Small intestine (tissue), 7 donors: ENCODE data around the gene MSX1. TPM values are rescaled to one million over a fixed set of nuclear protein-coding genes. Genes with fewer than 3 reads are reported as not detected.

ENCODE experiments used
- DNase-seq, 2 donors: peaks; one replicate each; pipeline versions ENCODE4 v3.0.0 to v3.0.0-alpha.2; 2013
- FAIRE-seq: peaks from 2 replicates; lab custom pipeline; 2012; peaks lifted over from hg19 to GRCh38; lab: Jason Lieb, UNC
- H3K27ac ChIP-seq, 3 donors: one replicate each; pipeline ENCODE4 v1.5.1; 2013; ENCODE audit warnings: low read length in 2 of 3, mild to moderate bottlenecking in 2 of 3, control low read depth in 1 of 3, inconsistent platforms in 1 of 3, low read depth in 1 of 3, moderate library complexity in 1 of 3
- H3K27me3 ChIP-seq, 3 donors: one replicate each; pipeline ENCODE4 v1.6.1; 2013; ENCODE audit warnings: low read length in 3 of 3, inconsistent platforms in 1 of 3; ENCODE audit not compliant: control insufficient read depth in 3 of 3, insufficient read depth in 3 of 3
- H3K36me3 ChIP-seq, 3 donors: one replicate each; pipeline ENCODE4 v1.6.1; 2013; ENCODE audit warnings: low read length in 3 of 3, inconsistent platforms in 1 of 3, low read depth in 1 of 3, mild to moderate bottlenecking in 1 of 3, moderate library complexity in 1 of 3; ENCODE audit not compliant: control insufficient read depth in 3 of 3, insufficient read depth in 2 of 3
- H3K4me1 ChIP-seq, 3 donors: one replicate each; pipeline ENCODE4 v1.6.1; 2013; ENCODE audit warnings: low read length in 2 of 3, inconsistent platforms in 1 of 3, low read depth in 1 of 3, mild to moderate bottlenecking in 1 of 3, moderate library complexity in 1 of 3; ENCODE audit not compliant: control insufficient read depth in 3 of 3, insufficient read depth in 2 of 3
- H3K4me3 ChIP-seq, 3 donors: one replicate each; pipeline ENCODE4 v1.5.1; 2013; ENCODE audit warnings: low read length in 3 of 3, control low read depth in 1 of 3, inconsistent platforms in 1 of 3, low read depth in 1 of 3, mild to moderate bottlenecking in 1 of 3, moderate library complexity in 1 of 3
- H3K9me3 ChIP-seq, 2 donors: one replicate each; pipeline ENCODE4 v1.6.1; 2013; ENCODE audit warnings: low read depth in 1 of 2, low read length in 1 of 2; ENCODE audit not compliant: control insufficient read depth in 2 of 2, insufficient read depth in 1 of 2
- WGBS, 3 donors: extraction: QIAGEN DNeasy Blood & Tissue Kit; methylation state at CpG; one replicate each; pipeline ENCODE4 v1.1.7; 2013; 5-methylcytosine and 5-hydroxymethylcytosine counted together
- polyA plus RNA-seq, 4 donors: library from polyadenylated mRNA; stranded (reverse) in 3 of 4; unstranded in 1 of 4; fragments of 200-250 nt in 3 of 4; fragments of 120-200 nt in 1 of 4; gene quantifications; one replicate each; pipeline versions ENCODE4 v1.2.1 to v1.2.3, GENCODE V29; 2013
- donor health status: healthy with polysubstance abuse.
- donor health status: control.
- donor health status: control.
- donor health status: Bipolar disorder and iron deficiency.
- donor health status: healthy.

Gene MSX1
- polyA plus RNA-seq, 4 donors: 0.67 to 4.3 TPM; not detected in 2

DNA sequence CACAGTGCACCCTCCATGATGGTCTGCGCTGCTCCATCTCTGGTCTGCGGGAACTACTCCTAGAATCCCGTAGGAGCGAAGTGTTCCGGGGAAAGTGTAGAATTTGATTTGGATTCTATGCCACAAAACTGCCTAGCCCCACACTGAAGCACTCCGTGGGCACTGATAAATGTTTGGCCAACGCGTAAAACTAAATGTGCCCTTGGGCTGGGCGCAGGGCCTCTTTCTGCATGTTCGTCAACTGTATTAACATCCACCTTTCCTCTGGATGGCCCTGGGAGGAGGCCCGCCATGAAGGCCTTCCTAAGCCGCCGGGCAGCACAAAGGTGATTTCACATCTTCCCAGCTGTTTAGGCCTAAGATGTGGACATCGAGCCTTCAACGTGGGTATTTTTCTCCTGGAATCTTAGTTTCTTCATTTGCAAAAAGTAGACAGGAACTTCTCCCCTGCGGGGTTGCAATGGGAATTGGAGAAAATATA lies 2.6 kb downstream of the MSX1 start:
- FAIRE-seq (no peak), DNase-seq (no peak)
- Histone ChIP-seq H3K27me3 (peaks cover 23 to 91% (median 72%) of the 10 kb centered on the region in 3 donors), H3K27ac (no peak overlapping the region), H3K36me3 (peaks cover 0 to 5% (median 0%) of the 10 kb centered on the region in 3 donors), H3K4me1 (peaks cover 0 to 16% (median 8%) of the 10 kb centered on the region in 3 donors), H3K9me3 (peaks cover 0 to 14% of the 10 kb centered on the region in 2 donors), H3K4me3 (no peak overlapping the region)
- 19 to 24% (median 23%) methylated on average over 16 of the region's 16 CpGs for WGBS, 3 donors

DNA sequence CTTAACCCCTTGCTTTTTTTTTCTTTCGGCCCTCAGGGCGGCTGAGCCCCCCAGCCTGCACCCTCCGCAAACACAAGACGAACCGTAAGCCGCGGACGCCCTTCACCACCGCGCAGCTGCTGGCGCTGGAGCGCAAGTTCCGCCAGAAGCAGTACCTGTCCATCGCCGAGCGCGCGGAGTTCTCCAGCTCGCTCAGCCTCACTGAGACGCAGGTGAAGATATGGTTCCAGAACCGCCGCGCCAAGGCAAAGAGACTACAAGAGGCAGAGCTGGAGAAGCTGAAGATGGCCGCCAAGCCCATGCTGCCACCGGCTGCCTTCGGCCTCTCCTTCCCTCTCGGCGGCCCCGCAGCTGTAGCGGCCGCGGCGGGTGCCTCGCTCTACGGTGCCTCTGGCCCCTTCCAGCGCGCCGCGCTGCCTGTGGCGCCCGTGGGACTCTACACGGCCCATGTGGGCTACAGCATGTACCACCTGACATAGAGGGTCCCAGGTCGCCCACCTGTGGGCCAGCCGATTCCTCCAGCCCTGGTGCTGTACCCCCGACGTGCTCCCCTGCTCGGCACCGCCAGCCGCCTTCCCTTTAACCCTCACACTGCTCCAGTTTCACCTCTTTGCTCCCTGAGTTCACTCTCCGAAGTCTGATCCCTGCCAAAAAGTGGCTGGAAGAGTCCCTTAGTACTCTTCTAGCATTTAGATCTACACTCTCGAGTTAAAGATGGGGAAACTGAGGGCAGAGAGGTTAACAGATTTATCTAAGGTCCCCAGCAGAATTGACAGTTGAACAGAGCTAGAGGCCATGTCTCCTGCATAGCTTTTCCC lies 3.4 kb downstream of the MSX1 start:
- Histone ChIP-seq H3K4me1 (peaks cover 0 to 16% (median 8%) of the 10 kb centered on the region in 3 donors), H3K4me3 (no peak overlapping the region), H3K27me3 (peaks cover 23 to 91% (median 75%) of the 10 kb centered on the region in 3 donors), H3K27ac (no peak overlapping the region), H3K9me3 (peaks cover 0 to 6% of the 10 kb centered on the region in 2 donors), H3K36me3 (peaks cover 0 to 5% (median 0%) of the 10 kb centered on the region in 3 donors)
- 27 to 31% (median 29%) methylated on average over 50 to 51 of the region's 51 CpGs for WGBS, 3 donors
- DNase-seq (no peak), FAIRE-seq (no peak)

DNA sequence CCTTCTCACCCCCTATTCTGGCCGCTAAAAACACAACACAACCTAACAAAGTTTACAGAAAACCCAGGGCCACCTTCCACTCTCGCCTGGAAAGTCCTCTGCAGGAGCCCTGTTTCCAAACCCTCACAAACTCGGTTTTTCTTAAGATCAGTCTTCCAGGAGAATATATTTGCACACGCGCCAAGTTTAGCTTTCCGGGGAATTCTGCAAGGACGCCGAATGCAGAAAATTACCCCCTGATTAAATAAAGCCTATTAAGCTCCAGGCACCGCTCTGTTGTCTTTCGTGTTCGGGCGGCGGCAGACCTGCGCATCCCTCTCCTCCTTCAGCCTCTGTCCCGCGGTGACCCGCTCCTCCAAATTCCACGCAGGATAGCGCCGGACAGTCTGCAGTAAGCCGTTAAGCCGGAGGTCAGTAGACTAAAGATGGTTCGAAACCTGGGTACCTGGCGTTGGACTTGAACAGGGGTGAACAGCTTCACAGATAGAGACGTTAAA lies 5.0 kb downstream of the MSX1 start:
- H3K27ac ChIP-seq: no peak overlapping the region
- no peak for DNase-seq
- peaks cover 29 to 94% (median 76%) of the 10 kb centered on the region in 3 donors for H3K27me3 ChIP-seq
- 9 to 15% (median 12%) methylated on average over 25 of the region's 25 CpGs for WGBS, 3 donors
- H3K9me3 ChIP-seq: peaks cover 0 to 3% of the 10 kb centered on the region in 2 donors
- H3K36me3 ChIP-seq: peaks cover 0 to 5% (median 0%) of the 10 kb centered on the region in 3 donors
- FAIRE-seq: no peak
- peaks cover 0 to 13% (median 6%) of the 10 kb centered on the region in 3 donors for H3K4me1 ChIP-seq
- no peak overlapping the region for H3K4me3 ChIP-seq

DNA sequence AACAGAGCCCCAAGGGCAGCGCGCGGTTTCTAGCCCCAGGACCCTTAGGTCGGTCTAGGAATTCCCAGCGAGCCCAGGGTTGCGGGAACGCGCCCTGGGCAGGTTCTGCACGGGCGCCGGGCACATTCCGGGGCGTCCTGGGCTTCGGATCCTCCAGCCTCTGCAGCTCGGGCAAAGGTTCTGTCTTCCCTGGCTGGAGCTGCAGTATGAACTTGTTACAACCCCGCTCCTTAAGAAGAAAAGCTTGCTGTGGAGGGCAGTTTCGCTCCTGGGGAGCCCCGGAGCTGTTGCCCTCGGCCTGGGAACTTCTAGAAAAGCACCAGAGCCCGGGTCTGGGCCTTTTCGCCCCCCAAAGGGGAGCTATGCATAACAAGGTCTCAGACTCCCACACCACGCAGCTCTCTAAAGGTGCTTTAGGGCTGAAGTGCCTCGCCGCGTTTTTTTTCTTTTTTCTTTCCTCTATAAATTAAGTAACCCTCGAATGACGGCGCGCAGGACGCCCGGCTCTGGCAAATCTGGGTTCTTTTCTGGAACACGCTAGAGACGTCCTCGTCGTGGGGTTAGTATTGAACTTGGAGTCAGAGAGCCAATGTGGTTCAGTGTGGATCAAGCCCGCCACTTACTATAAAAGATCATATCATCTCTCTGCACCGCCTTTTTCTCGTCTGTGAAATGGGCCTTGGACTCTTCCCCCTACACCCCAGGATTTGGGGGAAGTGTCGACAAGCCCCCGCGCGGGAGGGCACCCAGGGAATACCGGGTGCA lies 5.7 kb downstream of the MSX1 start:
- FAIRE-seq: no peak
- 3 to 9% (median 8%) methylated on average over 43 of the region's 43 CpGs for WGBS, 3 donors

DNA sequence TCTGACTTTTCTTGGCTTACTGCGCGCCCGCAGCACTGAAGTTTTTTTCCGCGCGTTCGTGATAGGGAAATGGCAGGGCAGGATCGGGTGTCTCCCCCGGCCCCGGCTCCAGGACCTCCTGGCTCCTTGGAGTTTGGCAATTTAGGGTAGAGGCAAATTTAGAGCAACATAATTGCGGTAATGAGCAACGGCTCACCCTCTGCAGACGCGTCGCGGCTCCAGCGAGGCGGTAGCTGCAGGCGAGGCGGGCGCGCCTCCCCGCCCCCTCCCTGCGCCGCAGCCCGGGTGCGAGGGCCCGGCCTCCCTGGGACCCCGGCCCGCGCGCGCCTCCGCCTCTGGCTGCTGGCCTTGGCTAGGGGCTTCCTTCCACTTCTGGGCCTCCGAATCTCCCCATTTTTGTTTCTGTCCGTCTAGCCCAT lies 6.2 kb downstream of the MSX1 start:
- WGBS, 3 donors: 3 to 6% (median 3%) methylated on average over 35 to 36 of the region's 36 CpGs

More for the DNA sequence above, 5.7 kb downstream of the MSX1 start:
- DNase-seq: peak in 1 of 2 donors; percentile 33
- H3K4me3 ChIP-seq: no peak overlapping the region
- peaks cover 0 to 13% (median 6%) of the 10 kb centered on the region in 3 donors for H3K4me1 ChIP-seq
- H3K9me3 ChIP-seq: peaks cover 0 to 3% of the 10 kb centered on the region in 2 donors
- peaks cover 27 to 97% (median 83%) of the 10 kb centered on the region in 3 donors for H3K27me3 ChIP-seq
- H3K36me3 ChIP-seq: peaks cover 0 to 5% (median 0%) of the 10 kb centered on the region in 3 donors
- H3K27ac ChIP-seq: no peak overlapping the region

DNA sequence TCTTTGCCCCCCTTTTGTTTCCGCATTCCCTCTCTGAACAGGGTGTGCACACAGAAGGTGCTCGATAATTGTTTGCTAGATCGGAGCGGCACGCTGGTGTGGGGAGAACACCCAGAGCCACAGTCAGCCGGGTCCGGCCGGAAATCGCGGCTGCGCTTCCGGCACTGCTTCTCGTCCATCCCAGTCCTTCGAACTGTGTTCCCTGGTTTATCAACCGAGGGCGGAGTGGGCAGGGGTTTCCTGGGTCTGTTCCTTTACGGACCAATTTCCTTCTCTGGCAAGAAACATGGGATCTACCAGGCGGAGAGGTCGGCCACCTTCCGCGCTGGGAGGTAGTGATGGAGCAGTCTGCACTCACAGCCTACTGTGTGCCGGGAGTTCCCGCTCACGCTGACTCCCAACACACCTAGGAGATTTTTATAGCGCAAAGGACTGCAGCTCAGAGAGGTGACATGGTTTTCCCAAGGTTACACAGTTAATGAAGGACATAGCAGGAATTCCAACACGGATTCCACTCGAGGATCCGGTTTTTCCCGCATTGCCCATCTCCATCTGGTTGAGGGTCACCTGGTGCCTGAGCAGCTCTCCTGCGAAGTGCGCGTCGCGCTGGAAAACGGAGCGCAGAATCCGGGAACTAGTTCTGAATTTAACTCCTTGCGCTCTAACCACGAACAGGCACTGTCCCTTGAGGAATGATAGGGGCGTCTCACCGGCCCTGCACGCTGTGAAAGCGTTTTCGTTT lies 6.8 kb downstream of the MSX1 start:
- peaks cover 0 to 3% of the 10 kb centered on the region in 2 donors for H3K9me3 ChIP-seq
- FAIRE-seq (no peak), DNase-seq (peak in 1 of 2 donors; percentile 42)
- H3K27ac ChIP-seq: no peak overlapping the region
- peaks cover 33 to 97% (median 86%) of the 10 kb centered on the region in 3 donors for H3K27me3 ChIP-seq
- H3K36me3 ChIP-seq: peaks cover 0 to 5% (median 0%) of the 10 kb centered on the region in 3 donors
- WGBS, 3 donors: 3 to 4% (median 4%) methylated on average over 44 of the region's 44 CpGs
- peaks cover 0 to 6% (median 0%) of the 10 kb centered on the region in 3 donors for H3K4me1 ChIP-seq
- no peak overlapping the region for H3K4me3 ChIP-seq

More for the DNA sequence above, 6.2 kb downstream of the MSX1 start:
- Histone ChIP-seq H3K4me3 (no peak overlapping the region), H3K27ac (no peak overlapping the region), H3K4me1 (peaks cover 0 to 10% (median 3%) of the 10 kb centered on the region in 3 donors), H3K36me3 (peaks cover 0 to 5% (median 0%) of the 10 kb centered on the region in 3 donors), H3K9me3 (peaks cover 0 to 3% of the 10 kb centered on the region in 2 donors), H3K27me3 (peaks cover 32 to 97% (median 86%) of the 10 kb centered on the region in 3 donors)
- DNase-seq: no peak
- no peak for FAIRE-seq

DNA sequence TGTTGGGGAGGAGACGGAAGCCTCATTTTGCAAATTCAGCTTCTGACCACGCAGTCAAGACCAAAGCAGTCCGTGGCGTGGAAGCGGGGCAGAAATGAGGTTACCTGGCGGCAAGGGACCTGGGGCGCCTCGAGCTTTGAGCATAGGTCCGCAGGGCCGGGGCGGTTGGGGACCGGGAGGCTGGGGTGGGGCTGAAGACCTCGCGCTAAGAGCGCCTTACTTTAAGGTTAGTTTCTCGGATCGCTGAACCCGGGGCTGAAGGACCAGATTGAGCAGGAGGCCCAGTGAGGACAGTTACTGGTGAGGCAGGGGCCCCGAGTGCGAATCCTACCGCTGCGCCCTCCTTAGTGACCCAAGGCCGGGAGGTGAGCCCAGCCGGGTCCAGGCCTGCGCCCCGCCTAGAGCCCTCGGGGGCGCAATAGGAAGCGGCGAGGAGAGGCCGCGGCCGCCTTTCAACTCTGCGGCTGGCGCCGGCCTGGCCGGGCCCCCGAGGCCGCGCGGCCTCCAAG lies 7.5 kb downstream of the MSX1 start:
- FAIRE-seq (no peak), DNase-seq (peak in 1 of 2 donors; percentile 41)
- peaks cover 37 to 97% (median 86%) of the 10 kb centered on the region in 3 donors for H3K27me3 ChIP-seq
- no peak overlapping the region for H3K4me3 ChIP-seq
- H3K27ac ChIP-seq: no peak overlapping the region
- peaks cover 0 to 3% (median 0%) of the 10 kb centered on the region in 3 donors for H3K4me1 ChIP-seq
- H3K9me3 ChIP-seq: peaks cover 0 to 5% of the 10 kb centered on the region in 2 donors
- WGBS, 3 donors: 3 to 7% (median 3%) methylated on average over 34 to 41 of the region's 41 CpGs
- peaks cover 0 to 5% (median 0%) of the 10 kb centered on the region in 3 donors for H3K36me3 ChIP-seq
